ENCODE results near the gene PCSK7.

Gene PCSK7

GRCh38 chr11:117225553-117226170 is 6.2 kb downstream of the PCSK7 start (continued):
- no peak for TF ChIP-seq ZNF274 (IDR thresholded peaks at IDR 0.05; ENCODE audit: low read length)
- no peak for TF ChIP-seq ZNF274 (tag by site-specific recombination; IDR thresholded peaks at IDR 0.05; ENCODE audit: borderline replicate concordance)
- no peak for TF ChIP-seq ATF2 (tag by site-specific recombination; IDR thresholded peaks at IDR 0.05; ENCODE audit: low read depth)
- TF ChIP-seq SCRT1 (tag by site-specific recombination; IDR thresholded peaks at IDR 0.05; ENCODE audit: borderline replicate concordance), result no peak
- no peak for TF ChIP-seq TSHZ1 (tag by site-specific recombination; IDR thresholded peaks at IDR 0.05; ENCODE audit: borderline replicate concordance)
- TF ChIP-seq ZFP37 (tag by site-specific recombination; IDR thresholded peaks at IDR 0.05), result no peak
- TF ChIP-seq ZNF677 (tag by site-specific recombination; IDR thresholded peaks at IDR 0.05), result no peak
- TF ChIP-seq ZSCAN18 (tag by site-specific recombination; IDR thresholded peaks at IDR 0.05), result no peak
- TF ChIP-seq ZNF121 (tag by site-specific recombination; IDR thresholded peaks at IDR 0.05), result no peak
- no peak for TF ChIP-seq ZNF394 (tag by site-specific recombination; IDR thresholded peaks at IDR 0.05; ENCODE audit: borderline replicate concordance)
- no peak for TF ChIP-seq ZNF776 (tag by site-specific recombination; IDR thresholded peaks at IDR 0.05; ENCODE audit: borderline replicate concordance)
- TF ChIP-seq ZNF560 (tag by site-specific recombination; IDR thresholded peaks at IDR 0.05; ENCODE audit: borderline replicate concordance), result no peak

- Histone ChIP-seq H3K9me3 (ENCODE audit: control insufficient read depth, insufficient read depth, low read depth, low read length) (no peaks in the 10 kb centered on the region), H3K4me3 (ENCODE audit: low read depth, low read length) (no peak overlapping the region), H3K36me3 (ENCODE audit: control insufficient read depth in 2 of 2, insufficient read depth in 1 of 2, low read length in 2 of 2) (peaks cover 0 to 86% of the 10 kb centered on the region in 2 experiments; a peak in 1 of 3 replicates), H3K4me1 (ENCODE audit: control insufficient read depth, insufficient read depth, low read length) (peaks cover 3% of the 10 kb centered on the region; the same call in 1 of the 2 replicates), H3K27ac (ENCODE audit: extremely low read depth, low read depth, low read length) (no peak overlapping the region)
- CTCF ChIA-PET, result interaction anchor here (0.6 to 8.1 kb wide), 8 partner anchors 20 to 491 kb away, joined by 3 to 71 read pairs (median 4); partner anchors contain the start of genes BACE1 and SIDT2
- POLR2A ChIA-PET, result no interaction called here
- TF ChIP-seq ZBTB20 (tag by site-specific recombination; IDR thresholded peaks at IDR 0.05) (no peak), GFI1B (tag by site-specific recombination; IDR thresholded peaks at IDR 0.05) (no peak), OVOL3 (tag by site-specific recombination; IDR thresholded peaks at IDR 0.05) (no peak), ZNF692 (tag by site-specific recombination; IDR thresholded peaks at IDR 0.05) (no peak), ZBTB49 (tag by site-specific recombination; IDR thresholded peaks at IDR 0.05; ENCODE audit: low read depth) (no peak), ZNF18 (tag by site-specific recombination; IDR thresholded peaks at IDR 0.05) (no peak), ZNF169 (tag by site-specific recombination; IDR thresholded peaks at IDR 0.05) (no peak), ZSCAN18 (tag by site-specific recombination; IDR thresholded peaks at IDR 0.05) (no peak)
Measured at GRCh38 chr11:117223741-117224689, 7.9 kb downstream of the PCSK7 start.

Data from HEK293 (cell line).